Activated CD4-positive, CD25-positive, alpha-beta regulatory T cell treated with anti-CD3 and anti-CD28 coated beads, Interleukin-2, amount 50 U/mL, for 72 hours (primary cell): ENCODE measurements around the gene CEMP1.

Experiments used
- DNase-seq: peaks from one replicate; pipeline ENCODE4 v3.0.0; 2021

The CEMP1 gene

DNA sequence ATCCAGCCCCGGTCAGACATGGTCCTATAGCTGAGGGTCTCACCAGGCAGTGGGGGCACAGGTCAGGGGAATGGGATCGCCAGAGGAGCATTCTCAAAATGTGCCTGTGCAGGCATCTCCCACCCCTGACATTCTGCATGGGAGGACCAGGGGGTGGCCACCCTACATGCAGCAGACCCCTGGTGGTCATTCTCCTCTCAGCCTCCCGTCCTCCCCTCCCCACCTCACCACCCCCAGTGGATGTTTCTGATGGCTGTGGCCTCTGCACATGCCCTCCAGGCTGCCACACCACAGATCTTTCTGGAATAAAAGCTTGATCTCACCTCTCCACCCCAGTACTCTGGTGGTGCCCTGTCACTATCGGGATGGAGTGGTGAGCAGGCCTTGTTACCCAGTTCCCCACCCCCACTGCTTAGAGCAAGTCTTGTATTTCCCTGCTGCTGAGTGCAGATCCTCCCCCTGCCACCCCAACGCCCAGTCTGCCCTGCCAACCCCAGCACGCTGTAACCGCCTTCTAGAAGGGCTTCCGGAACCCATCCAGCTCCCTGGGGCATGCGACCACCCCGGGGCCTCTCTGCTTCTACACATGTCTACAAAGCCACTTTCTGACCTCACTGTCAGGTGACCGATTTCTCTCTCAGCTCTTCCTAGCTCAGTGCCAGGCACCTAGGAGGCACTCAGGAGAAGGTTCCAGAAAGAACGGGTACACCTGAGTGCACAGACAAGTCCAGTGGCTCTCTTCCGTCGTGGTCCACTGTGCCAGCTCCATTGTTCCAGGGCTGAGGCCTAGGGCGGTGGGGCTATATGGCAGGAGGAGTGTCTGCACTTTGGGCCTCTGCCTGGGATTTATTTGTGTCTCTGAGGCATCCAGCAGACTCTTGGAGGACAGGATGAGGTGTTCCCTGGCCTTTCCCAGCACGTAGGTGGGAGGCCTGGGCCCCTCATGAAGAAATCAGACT, 47.0 kb downstream of the CEMP1 start:
- DNase-seq, result no peak

DNA sequence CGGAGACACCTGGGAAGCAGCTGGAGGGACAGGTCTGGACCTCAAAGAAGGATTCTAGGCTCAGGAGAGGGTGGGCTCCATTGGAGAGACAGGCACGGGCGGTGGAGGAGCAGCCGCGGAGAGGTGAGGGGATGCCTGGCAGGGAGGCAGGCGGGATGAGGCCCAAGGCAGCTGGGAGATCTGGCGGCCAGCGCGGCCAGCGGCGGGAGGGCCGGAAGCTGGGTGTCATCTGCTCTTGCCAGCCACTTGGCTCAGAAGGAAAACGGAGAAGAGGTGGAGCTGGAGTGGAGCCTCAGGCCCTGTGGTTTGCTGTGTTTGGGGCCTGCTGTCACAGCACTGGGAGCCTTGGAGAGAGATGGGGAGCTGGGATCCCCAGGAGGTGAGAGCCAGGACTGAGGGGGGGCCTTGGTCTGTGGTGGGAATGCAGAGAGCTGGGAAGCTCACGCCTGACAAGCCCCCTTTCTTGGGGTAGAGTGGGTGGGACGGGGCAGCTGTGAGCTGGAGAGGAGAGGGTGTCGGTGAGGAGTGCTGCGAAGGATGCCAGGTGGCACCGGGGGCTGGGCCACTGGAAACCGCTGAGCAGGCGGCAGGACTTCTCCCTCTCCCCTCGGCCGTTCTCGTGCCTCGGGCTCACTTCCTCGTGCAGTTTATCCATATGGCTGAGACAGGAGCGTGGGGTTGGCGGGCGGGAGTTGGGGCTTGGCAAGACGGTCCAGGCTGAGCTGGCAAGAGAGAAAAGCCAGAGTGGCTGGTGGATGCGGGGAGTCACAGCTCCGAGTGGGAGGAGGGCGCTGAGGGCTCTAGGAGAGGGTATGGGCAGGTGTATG, 48.3 kb downstream of the CEMP1 start:
- DNase-seq, result no peak

DNA sequence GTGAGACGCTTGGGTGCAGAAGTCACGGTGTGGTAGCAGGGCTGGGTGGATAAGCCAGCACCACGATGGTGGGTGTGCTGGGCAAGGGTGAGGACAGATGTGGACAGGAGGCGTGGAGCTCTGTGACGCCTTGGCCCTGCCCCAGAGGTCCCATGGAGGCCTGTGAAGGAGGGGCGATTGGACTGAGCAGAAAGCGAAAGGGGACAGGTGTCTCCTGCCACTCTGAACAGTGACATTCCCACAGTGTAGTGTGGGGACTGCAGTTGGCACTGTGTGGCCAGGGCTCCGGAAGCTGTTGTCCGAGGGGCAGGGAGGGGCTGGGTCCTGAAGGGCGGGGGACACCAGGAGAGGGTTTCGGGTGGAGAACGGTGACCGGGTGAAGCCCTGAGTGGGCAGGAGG, 49.0 kb downstream of the CEMP1 start:
- DNase-seq, result no peak

DNA sequence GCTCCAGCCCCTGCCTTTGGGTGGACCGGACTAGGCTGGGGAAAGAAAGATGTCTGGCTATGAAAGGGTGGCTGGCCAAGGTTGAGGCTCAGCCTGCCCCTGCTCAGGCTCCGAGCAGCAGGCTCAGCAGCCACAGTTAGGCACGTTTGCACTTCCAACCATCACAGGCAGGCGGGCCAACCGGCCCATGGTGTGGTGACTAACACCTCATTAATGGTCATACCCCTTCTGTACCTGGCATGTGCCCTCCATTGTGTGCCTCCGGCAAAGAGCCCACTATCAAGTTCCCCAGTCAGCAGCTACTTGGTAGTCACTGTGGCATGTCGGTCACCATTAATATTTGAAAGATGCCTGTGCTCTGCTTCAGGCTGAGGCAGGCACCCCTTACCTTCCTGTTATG, 49.5 kb downstream of the CEMP1 start:
- DNase-seq, result no peak

DNA sequence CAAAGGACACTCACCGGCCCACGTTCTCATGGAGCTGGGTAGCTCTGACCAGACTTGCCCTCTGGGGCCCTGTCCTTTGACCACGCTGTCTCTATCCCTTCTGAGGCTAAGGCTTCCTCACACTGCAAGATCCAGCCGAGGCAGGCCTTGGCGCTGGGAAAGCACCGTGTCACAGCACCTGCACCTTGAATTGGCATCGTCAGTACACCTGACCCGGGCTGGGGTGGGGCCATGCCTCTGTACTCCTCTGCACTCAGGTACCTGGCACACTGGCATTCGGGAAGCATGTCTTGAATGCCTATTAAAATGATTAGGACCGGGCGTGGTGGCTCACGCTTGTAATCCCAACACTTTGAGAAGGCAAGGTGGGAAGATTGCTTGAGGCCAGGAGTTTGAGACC, 50.3 kb downstream of the CEMP1 start:
- DNase-seq, result no peak
